ENCODE data around the gene TMEM126B. TPM values are rescaled to one million over a fixed set of nuclear protein-coding genes. Genes with fewer than 3 reads are reported as not detected.

TMEM126B gene
- total and polyA plus RNA-seq, 2 of the 13 experiments (the other 11 are each of a cell fraction or from before 2014, with no cell fraction given), result 33.6 to 54.8 TPM

DNA sequence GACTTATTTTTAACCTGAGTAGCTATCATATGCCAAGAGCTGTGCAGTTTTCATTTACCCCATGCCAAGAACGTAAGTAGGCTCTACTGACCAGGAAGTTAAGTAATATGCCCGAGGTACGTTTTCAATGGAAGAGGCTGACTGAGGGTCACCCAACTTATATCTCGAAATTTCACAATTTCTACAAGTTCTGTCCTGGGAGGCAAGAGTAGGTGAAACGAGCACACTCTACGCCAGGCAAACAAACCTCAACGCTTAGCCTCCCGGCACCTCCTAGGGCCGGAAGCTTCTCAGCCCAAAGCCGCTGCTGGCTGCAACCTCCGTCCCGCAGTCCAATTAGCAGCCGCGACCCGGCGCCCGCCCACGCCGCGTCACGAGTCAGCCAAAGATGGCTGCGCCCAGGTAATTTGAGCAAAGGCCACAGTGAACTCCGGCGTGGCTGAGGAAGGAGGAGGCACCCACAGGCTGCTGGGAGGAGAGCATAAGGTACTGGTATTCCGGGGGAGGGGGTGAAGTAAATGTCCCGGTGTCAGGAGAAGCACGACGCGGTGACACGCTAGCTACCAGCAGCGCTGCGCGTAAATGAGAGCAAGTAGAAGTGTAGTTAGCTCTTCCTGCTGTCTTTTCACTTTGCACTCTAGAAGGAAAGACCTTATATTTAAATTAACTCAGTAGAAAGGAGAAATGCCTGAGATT is 19.4 kb downstream of the TMEM126B start, which contains the start of gene TMEM126A (continued):
- TF ChIP-seq, protein P1, sequence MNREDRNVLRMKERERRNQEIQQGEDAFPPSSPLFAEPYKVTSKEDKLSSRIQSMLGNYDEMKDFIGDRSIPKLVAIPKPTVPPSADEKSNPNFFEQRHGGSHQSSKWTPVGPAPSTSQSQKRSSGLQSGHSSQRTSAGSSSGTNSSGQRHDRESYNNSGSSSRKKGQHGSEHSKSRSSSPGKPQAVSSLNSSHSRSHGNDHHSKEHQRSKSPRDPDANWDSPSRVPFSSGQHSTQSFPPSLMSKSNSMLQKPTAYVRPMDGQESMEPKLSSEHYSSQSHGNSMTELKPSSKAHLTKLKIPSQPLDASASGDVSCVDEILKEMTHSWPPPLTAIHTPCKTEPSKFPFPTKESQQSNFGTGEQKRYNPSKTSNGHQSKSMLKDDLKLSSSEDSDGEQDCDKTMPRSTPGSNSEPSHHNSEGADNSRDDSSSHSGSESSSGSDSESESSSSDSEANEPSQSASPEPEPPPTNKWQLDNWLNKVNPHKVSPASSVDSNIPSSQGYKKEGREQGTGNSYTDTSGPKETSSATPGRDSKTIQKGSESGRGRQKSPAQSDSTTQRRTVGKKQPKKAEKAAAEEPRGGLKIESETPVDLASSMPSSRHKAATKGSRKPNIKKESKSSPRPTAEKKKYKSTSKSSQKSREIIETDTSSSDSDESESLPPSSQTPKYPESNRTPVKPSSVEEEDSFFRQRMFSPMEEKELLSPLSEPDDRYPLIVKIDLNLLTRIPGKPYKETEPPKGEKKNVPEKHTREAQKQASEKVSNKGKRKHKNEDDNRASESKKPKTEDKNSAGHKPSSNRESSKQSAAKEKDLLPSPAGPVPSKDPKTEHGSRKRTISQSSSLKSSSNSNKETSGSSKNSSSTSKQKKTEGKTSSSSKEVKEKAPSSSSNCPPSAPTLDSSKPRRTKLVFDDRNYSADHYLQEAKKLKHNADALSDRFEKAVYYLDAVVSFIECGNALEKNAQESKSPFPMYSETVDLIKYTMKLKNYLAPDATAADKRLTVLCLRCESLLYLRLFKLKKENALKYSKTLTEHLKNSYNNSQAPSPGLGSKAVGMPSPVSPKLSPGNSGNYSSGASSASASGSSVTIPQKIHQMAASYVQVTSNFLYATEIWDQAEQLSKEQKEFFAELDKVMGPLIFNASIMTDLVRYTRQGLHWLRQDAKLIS (CRISPR knock-in tag; IDR thresholded peaks at IDR 0.05), result no peak
- TF ChIP-seq GATAD2A (CRISPR knock-in tag; IDR thresholded peaks at IDR 0.05) (0 out of 2 replicates have a peak, but pooled peaks have one; percentile 28), KLF16 (CRISPR knock-in tag; IDR thresholded peaks at IDR 0.05) (peak in 1 of 2 experiments; percentile 40; a peak in 1 of 4 replicates), ARNT (IDR thresholded peaks at IDR 0.05) (no peak), YEATS2 (CRISPR knock-in tag; IDR thresholded peaks at IDR 0.05; ENCODE audit: borderline replicate concordance) (peak; percentile 80; the same call in 1 of the 2 replicates), ZSCAN31 (CRISPR knock-in tag; IDR thresholded peaks at IDR 0.05; ENCODE audit: low read depth) (peak; percentile 78), ATAD3A (CRISPR knock-in tag; IDR thresholded peaks at IDR 0.05) (no peak), HMG20B (CRISPR knock-in tag; conservative IDR thresholded peaks at IDR 0.05) (no peak), MZF1 (CRISPR knock-in tag; IDR thresholded peaks at IDR 0.05; ENCODE audit: borderline replicate concordance) (no peak), SP5 (CRISPR knock-in tag; IDR thresholded peaks at IDR 0.05; ENCODE audit: borderline replicate concordance, low read depth) (no peak), ERF (CRISPR knock-in tag; IDR thresholded peaks at IDR 0.05) (peak; percentile 67; the same call in 1 of the 2 replicates), ZNF775 (CRISPR knock-in tag; IDR thresholded peaks at IDR 0.05; ENCODE audit: borderline replicate concordance) (no peak), KMT2B (CRISPR knock-in tag; IDR thresholded peaks at IDR 0.05) (peak; percentile 88), ZNF619 (CRISPR knock-in tag; IDR thresholded peaks at IDR 0.05) (no peak), TSC22D2 (CRISPR knock-in tag; IDR thresholded peaks at IDR 0.05; ENCODE audit: borderline replicate concordance) (peak; percentile 81; the same call in 1 of the 2 replicates), MAFK (conservative IDR thresholded peaks at IDR 0.05 in 1 of 2, IDR thresholded peaks at IDR 0.05 in 1 of 2; ENCODE audit: low read length in 2 of 2) (no peak)
- TF ChIP-seq, protein P2, sequence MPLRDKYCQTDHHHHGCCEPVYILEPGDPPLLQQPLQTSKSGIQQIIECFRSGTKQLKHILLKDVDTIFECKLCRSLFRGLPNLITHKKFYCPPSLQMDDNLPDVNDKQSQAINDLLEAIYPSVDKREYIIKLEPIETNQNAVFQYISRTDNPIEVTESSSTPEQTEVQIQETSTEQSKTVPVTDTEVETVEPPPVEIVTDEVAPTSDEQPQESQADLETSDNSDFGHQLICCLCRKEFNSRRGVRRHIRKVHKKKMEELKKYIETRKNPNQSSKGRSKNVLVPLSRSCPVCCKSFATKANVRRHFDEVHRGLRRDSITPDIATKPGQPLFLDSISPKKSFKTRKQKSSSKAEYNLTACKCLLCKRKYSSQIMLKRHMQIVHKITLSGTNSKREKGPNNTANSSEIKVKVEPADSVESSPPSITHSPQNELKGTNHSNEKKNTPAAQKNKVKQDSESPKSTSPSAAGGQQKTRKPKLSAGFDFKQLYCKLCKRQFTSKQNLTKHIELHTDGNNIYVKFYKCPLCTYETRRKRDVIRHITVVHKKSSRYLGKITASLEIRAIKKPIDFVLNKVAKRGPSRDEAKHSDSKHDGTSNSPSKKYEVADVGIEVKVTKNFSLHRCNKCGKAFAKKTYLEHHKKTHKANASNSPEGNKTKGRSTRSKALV (CRISPR knock-in tag; IDR thresholded peaks at IDR 0.05), result no peak
- TF ChIP-seq, protein P3, sequence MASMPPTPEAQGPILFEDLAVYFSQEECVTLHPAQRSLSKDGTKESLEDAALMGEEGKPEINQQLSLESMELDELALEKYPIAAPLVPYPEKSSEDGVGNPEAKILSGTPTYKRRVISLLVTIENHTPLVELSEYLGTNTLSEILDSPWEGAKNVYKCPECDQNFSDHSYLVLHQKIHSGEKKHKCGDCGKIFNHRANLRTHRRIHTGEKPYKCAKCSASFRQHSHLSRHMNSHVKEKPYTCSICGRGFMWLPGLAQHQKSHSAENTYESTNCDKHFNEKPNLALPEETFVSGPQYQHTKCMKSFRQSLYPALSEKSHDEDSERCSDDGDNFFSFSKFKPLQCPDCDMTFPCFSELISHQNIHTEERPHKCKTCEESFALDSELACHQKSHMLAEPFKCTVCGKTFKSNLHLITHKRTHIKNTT (CRISPR knock-in tag; IDR thresholded peaks at IDR 0.05), result no peak
- TF ChIP-seq, protein P4, sequence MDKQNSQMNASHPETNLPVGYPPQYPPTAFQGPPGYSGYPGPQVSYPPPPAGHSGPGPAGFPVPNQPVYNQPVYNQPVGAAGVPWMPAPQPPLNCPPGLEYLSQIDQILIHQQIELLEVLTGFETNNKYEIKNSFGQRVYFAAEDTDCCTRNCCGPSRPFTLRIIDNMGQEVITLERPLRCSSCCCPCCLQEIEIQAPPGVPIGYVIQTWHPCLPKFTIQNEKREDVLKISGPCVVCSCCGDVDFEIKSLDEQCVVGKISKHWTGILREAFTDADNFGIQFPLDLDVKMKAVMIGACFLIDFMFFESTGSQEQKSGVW (CRISPR knock-in tag; IDR thresholded peaks at IDR 0.05; ENCODE audit: borderline replicate concordance), result no peak
- TF ChIP-seq, protein P5, sequence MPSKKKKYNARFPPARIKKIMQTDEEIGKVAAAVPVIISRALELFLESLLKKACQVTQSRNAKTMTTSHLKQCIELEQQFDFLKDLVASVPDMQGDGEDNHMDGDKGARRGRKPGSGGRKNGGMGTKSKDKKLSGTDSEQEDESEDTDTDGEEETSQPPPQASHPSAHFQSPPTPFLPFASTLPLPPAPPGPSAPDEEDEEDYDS (CRISPR knock-in tag; IDR thresholded peaks at IDR 0.05), result peak; percentile 89
